Stimulated activated CD4-positive, alpha-beta T cell treated with anti-CD3 and anti-CD28 coated beads, Interleukin-15, amount 100 ng/mL, for 1 hour (primary cell): ENCODE results near the gene DENND1C.

ENCODE experiments used
- DNase-seq, 2 donors: peaks; one replicate each; pipeline ENCODE4 v3.0.0-alpha.2; 2020; ENCODE audit warnings: low read depth in 1 of 2, low spot score in 1 of 2

DENND1C gene

DNA sequence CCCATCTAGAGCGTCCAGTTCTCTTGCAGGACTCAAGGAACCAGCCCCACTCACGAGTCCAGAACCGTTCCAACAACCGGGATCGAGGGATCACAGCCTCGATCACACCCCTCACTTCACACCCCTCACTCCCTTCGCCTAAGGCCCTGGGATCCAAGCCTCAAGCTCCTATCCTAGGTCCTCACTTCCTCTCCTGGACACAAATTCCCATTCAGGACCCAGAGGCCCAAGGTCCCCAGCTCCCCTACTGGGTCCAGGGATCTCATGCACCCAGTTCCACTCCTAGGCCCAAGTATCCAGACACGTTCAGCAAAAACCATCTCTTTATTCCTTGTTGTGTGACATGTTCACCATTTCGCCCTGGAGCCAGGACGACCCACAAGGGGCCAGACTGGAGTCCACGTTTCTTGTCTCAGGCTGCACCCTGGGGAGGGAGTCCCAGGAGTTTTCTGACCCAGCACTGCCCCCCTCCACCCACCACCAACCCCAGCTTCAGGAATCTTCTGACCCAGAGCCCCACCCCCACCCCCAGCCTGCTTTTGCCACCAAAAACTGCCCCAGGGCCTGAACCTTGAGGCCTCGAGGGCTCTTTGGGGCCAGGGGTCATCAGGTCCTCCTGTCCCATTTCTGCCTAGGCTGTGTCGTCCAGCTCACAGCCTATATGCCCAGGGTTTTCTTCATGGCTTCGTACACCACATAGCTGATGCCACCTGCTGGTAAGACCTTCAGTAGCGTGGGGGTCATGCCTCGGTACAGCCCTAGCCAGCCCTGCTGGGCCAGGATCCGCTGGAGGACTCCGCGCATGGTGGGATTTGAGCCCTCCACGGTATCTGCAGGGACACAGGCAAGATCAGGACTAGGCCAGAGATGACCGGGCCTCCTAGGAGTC lies 55.6 kb downstream of the DENND1C start:
- no peak for DNase-seq

DNA sequence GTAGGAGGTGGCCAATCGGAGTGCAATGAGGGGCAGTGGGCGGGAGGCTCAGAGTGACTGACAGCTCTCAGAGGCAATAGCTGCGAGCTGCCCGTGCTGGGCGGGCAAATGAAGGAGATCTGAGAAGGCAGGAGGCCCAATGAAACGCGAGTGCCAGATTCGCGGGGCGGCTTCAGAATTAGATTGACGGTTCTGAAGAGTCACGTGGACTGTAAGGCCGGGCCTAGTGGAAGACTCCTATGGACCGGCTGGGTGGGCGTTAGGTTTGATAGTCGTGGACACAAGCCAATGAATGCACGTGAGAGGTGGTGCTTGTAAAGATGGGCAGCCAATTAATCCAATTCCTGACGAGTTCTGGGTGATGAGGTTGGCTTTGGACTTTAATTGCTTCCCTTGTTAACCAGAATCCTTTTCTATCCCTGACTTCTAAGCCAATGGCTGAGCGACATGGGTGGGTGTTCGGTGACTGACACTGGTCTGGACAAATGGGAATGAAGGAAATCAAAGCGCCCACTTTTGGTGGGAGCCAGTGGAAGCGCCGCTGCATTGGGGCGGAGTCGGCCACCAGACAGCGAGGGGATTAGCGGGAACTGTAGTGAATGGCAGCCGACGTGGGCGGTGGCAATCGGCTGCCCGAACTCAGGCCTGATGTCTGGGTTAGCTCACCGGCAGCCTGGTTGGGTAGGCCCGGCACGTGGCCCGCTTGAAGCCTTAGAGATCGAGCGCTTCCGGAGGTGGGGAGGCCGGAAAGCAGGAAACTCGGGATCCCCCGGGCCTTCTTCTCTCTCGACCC lies 56.5 kb downstream of the DENND1C start:
- DNase-seq, result peak; percentile 95 to 98

DNA sequence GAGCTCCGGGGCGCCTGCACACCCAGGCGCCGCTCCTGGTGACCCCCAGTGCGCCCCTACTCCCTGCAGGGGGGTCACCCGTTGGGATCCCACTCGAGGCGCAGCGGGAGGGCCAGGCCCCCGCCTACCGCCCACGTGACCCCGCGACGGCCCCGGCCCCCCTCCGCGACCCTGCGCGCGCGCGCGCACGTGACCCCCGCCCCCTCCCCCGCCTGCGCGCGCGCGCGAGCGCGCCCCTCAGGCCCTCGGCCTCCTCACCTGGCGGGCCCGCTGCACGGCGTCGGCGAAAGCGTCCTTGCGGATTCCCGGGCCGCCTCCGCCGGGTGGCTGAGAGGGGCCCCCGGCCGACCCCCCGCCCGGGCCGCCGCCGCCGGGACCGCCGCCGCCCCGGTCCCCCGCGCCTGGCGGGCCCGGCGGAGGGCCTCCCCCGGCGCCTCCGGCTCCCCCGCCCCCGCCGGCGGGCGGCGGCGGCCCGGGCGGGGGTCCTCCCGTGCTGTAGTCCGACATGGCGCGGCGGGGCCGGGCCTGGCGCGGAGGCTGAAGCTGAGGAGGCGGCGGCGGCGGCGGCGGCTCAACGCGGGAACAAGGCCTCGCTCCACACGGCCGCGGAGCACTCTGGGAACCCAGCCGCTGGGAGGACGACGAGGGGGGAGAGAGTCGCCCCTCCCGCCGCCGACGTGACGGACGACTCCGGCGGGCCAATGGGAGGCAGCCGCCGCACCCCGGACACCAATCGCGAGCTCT lies 57.2 kb downstream of the DENND1C start, which contains the start of gene KHSRP:
Gene KHSRP, minus strand, starts transcription at position 617 of the 744 bp plus-strand sequence. Its CDS starts 110 bp downstream, at position 507.
- peak in 1 of 2 donors; percentile 38 for DNase-seq

DNA sequence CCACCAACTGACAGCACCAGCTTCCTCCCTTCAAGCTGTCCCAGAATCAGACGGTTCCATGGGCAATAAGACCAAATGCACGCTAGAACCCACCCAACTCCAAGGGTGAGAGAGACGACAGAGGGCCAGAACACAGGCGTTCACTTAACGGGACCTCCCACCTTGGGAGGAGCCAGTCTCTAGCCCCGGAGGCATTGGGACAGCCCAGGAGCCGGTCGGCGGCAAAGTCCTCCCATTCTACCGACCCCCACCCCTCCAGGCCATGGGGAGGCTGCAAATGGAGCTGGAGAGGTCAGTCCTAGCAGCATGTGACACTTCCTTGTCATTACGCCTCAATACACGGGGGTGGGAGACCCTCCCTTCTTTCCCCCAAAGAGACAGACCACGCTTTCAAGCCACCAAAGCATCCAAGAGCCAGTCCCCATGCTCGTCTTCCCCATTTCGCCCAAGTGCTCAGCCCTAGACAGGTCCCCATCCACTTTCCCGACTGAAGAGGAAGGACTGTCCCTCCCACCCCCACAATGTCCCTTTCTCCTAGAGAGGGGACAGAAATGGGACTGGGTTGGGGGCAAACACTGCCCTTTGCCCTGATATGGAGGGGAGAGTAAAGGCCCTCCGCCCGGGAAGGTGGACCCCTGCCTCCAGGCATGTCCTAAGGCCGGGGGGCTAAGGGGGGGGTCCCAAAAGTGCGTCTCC lies 57.9 kb downstream of the DENND1C start:
- no peak for DNase-seq

DNA sequence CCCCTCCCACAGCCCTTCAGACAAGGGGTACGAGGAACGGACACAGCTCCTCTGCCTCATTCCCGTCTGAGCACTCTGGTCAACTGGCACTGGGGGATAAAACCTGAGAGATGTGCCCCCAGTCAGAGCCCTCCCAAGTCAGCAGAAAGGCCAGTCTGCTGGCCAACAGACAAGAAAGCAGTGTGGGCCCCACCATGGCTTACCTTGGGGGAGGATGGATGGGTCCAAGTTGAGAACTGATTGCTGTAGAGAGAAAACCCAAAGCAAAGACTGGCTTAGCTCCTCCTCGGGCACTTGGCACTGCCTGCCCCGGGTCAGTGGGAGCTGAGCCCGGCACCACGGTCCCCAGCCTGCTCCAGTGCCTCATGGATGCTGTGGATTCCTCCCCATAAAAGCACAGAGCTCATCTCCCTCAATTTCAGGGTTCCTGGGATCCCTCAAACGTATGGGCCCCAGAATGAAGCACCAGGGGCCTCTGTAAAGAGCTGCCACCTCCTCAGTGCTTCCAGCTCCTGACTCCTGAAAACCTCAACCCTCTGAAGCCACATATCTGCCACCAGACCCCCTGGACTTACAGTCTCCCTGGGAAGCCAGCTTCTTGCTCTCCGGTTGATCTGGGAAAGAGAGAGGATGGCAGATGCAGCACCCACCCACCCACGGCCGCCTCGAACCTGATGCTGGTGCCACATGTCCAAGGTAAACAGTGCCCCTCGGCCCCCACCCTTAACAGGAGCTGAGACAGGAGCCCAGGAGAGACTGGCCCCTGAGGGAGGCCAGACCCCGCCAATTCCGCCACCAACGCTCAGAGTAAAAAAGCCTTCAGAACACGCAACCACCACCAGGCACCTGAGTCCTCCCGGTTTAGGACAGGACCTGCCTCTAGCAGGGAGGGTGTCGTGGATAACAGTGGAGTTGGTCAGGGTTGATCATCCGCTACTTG lies 60.2 kb downstream of the DENND1C start:
- DNase-seq, result no peak

DNA sequence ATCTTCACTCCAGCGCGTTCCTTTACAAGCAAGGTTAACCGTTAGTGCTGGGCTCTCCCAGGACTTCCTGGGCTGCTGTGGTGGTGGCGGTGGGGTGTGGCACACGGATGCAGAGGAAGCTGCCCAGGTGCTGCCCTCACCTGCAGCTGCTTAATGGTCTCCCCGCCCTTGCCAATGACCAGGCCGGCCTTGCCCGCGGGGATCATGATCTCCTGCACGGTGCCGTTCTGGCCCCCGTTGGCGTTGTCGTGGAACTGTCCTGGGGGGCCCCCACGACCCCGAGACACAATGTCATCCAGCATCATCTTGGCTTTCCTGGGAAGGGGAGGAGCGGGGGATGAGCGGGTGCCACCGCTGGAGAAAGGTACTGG lies 63.0 kb downstream of the DENND1C start:
- DNase-seq, result no peak

DNA sequence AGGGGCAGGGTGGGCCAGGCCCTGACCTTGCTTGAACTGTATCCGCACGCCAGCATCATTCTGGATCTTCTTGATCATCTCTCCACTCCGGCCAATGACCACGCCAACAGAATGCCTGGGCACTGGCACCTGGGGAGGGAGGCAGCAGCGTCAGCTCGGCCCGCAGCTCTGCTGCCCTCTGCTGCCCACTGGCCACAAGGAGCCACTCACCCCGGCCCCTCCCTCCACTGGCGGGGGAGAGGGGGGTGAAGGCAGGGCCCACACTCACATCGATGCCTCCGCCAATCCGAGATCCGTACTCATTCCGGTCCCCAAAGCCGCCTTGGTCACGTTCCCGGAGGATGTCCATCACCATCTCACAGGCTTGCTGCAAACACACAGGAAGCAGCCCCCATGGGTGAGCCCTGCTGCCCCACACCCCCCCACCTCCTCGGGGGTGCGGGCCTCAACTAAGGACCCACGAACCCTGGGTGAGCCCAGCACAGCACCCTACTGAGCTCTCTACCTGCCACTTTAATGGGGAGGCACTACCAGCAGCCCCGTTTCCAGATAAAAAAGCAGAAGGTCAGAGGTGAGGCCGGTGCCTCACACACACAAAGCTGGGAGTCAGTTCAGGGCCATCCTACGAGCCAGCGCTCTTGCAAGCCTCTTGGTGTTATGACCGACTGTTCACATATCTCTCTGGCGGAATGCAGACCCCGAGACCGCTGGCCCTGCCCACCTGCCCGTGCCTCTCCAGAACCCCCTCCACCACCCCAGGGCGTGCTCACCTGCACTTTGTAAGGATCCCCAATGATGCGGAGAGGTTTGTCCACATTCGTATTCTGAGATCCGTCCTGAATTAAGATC lies 63.6 kb downstream of the DENND1C start:
- no peak for DNase-seq
